ENCODE results near the gene COPG1.
"Not testable (repeated sequence)": the region's sequence is repeated elsewhere in the genome, so short reads cannot be mapped to it uniquely, and the experiment has no call there.

DNA sequence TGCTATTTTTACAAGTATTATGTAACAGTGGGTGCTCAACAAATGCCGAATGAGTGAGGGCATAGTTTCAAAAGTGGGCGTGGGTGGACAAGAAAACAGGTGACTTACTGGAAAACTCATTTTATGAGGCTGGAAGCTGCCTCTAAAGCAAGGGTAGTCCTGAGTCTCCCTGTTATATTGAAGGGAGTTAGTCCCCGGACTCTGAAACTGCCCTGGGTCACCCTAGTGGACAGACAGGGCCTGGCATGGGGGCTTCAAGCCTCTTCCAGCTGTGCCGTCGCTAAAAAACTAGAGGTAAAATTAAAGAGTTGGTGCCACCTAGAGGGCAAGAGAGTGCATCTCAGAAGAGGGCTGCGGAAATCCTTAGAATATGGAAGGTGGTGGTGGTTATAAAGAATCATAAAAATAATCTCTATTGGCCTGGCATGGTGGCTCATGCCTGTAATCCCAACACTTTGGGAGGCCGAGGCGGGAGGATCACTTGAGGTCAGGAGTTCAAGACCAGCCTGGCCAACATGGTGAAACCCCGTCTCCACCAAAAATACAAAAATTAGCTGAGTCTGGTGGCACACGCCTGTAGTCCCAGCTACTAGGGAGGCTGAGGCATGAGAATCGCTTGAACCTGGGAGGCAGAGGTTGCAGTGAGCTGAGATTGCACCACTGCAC is 3.6 kb upstream of the COPG1 start:
- not testable (repeated sequence) for TF ChIP-seq SUZ12 (IDR thresholded peaks at IDR 0.05; ENCODE audit: extremely low read depth, insufficient read depth, insufficient read length); YY1 (IDR thresholded peaks at IDR 0.05; ENCODE audit: insufficient read depth, insufficient read length)
